Measurements from ENCODE around the gene SULT1C4.

- TF ChIP-seq, protein P1, sequence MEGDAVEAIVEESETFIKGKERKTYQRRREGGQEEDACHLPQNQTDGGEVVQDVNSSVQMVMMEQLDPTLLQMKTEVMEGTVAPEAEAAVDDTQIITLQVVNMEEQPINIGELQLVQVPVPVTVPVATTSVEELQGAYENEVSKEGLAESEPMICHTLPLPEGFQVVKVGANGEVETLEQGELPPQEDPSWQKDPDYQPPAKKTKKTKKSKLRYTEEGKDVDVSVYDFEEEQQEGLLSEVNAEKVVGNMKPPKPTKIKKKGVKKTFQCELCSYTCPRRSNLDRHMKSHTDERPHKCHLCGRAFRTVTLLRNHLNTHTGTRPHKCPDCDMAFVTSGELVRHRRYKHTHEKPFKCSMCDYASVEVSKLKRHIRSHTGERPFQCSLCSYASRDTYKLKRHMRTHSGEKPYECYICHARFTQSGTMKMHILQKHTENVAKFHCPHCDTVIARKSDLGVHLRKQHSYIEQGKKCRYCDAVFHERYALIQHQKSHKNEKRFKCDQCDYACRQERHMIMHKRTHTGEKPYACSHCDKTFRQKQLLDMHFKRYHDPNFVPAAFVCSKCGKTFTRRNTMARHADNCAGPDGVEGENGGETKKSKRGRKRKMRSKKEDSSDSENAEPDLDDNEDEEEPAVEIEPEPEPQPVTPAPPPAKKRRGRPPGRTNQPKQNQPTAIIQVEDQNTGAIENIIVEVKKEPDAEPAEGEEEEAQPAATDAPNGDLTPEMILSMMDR (IDR thresholded peaks at IDR 0.05) = no peak
- TF ChIP-seq EP300 (IDR thresholded peaks at IDR 0.05; ENCODE audit: borderline replicate concordance in 1 of 2, low read depth in 1 of 2, low read length in 1 of 2) = no peak
- TF ChIP-seq, protein P2, sequence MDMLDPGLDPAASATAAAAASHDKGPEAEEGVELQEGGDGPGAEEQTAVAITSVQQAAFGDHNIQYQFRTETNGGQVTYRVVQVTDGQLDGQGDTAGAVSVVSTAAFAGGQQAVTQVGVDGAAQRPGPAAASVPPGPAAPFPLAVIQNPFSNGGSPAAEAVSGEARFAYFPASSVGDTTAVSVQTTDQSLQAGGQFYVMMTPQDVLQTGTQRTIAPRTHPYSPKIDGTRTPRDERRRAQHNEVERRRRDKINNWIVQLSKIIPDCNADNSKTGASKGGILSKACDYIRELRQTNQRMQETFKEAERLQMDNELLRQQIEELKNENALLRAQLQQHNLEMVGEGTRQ (IDR thresholded peaks at IDR 0.05; ENCODE audit: borderline replicate concordance, low read depth, low read length) = no peak
- TF ChIP-seq NRF1 (IDR thresholded peaks at IDR 0.05; ENCODE audit: low read depth, low read length) = no peak
- no peak for TF ChIP-seq CHD2 (IDR thresholded peaks at IDR 0.05; ENCODE audit: low read length, partially characterized antibody)
- TF ChIP-seq NFIC (IDR thresholded peaks at IDR 0.05; ENCODE audit: borderline replicate concordance) = no peak
- no peak for TF ChIP-seq EZH2phosphoT487 (IDR thresholded peaks at IDR 0.05; ENCODE audit: borderline replicate concordance, low read depth)
- TF ChIP-seq, protein P3, sequence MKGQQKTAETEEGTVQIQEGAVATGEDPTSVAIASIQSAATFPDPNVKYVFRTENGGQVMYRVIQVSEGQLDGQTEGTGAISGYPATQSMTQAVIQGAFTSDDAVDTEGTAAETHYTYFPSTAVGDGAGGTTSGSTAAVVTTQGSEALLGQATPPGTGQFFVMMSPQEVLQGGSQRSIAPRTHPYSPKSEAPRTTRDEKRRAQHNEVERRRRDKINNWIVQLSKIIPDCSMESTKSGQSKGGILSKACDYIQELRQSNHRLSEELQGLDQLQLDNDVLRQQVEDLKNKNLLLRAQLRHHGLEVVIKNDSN (IDR thresholded peaks at IDR 0.05; ENCODE audit: borderline replicate concordance, low read depth) = no peak
- no peak for TF ChIP-seq REST (IDR thresholded peaks at IDR 0.05; ENCODE audit: low read depth, low read length)
- TF ChIP-seq RAD21 (IDR thresholded peaks at IDR 0.05; ENCODE audit: low read length) = no peak
Measured at GRCh38 chr2:108414945-108415344, 37.2 kb downstream of the SULT1C4 start.
